Ascending aorta (tissue), 2 donors: ENCODE data around the gene BOD1. TPM values are rescaled to one million over a fixed set of nuclear protein-coding genes. Genes with fewer than 3 reads are reported as not detected.

Experiments used
- DNase-seq, 2 donors: peaks; one replicate each; pipeline ENCODE4 v3.0.0-alpha.2; 2019; ENCODE audit warnings: low spot score in 2 of 2
- H3K27ac ChIP-seq, 2 donors: fragments of 200-600 bp; sonication (generic); one replicate each; pipeline ENCODE4 v1.5.1; 2016 to 2017; ENCODE audit warnings: mild to moderate bottlenecking in 1 of 2
- H3K27me3 ChIP-seq: fragments of 200-600 bp; sonication (generic); one replicate; pipeline ENCODE4 v1.5.1; 2017
- H3K36me3 ChIP-seq, 2 donors: fragments of 200-600 bp; sonication (generic); one replicate each; pipeline ENCODE4 v1.5.1; 2016
- H3K4me1 ChIP-seq, 2 donors: fragments of 200-600 bp; sonication (generic); one replicate each; pipeline ENCODE4 v1.5.1; 2016 to 2017; ENCODE audit warnings: mild to moderate bottlenecking in 1 of 2
- H3K4me3 ChIP-seq, 2 donors: fragments of 200-600 bp; sonication (generic); one replicate each; pipeline ENCODE4 v1.5.1; 2016 to 2017; ENCODE audit warnings: mild to moderate bottlenecking in 1 of 2
- H3K9me3 ChIP-seq, 2 donors: fragments of 200-600 bp; sonication (generic); one replicate each; pipeline ENCODE4 v1.5.1; 2016
- CTCF ChIP-seq, 3 experiments: fragments of 200-600 bp in 2 of 3; fragments of 450-650 bp in 1 of 3; sonication (generic) in 2 of 3; IDR thresholded peaks; one replicate each; pipeline ENCODE4 v1.5.1; 2016 to 2019; ENCODE audit warnings: antibody characterized with exemption in 3 of 3, mild to moderate bottlenecking in 1 of 3, moderate library complexity in 1 of 3
- intact Hi-C: fragments of 100-400 bp; cut with DNase I; formaldehyde crosslinking; loops from one replicate; pipeline ENCODE4 v1.15.1; 2023
- total RNA-seq: library from RNA; depleted of rRNA; stranded (reverse); fragments of >200 nt; gene quantifications from one replicate; pipeline ENCODE4 v1.1.0, GENCODE V29; 2016

Gene BOD1
- total RNA-seq, 1 donor from 2014 or later = 60.5 TPM

- H3K9me3 ChIP-seq = peaks cover 0 to under 1% of the 10 kb centered on the region in 2 donors
- TF ChIP-seq CTCF (IDR thresholded peaks at IDR 0.05) = no peak
- DNase-seq = no peak
- no peak overlapping the region for H3K4me3 ChIP-seq
- no peaks in the 10 kb centered on the region for H3K27me3 ChIP-seq
- intact Hi-C loops = no loop called here
- H3K4me1 ChIP-seq = no peaks in the 10 kb centered on the region
- H3K36me3 ChIP-seq = no peaks in the 10 kb centered on the region
- no peak overlapping the region for H3K27ac ChIP-seq
These were observed 17.8 kb downstream of the BOD1 start for GRCh38 chr5:173598686-173599085.

- H3K4me3 ChIP-seq = no peak overlapping the region
- H3K36me3 ChIP-seq = no peaks in the 10 kb centered on the region
- no peak overlapping the region for H3K27ac ChIP-seq
- intact Hi-C loops = no loop called here
- H3K27me3 ChIP-seq = no peaks in the 10 kb centered on the region
- no peaks in the 10 kb centered on the region for H3K4me1 ChIP-seq
- DNase-seq = no peak
- no peak for TF ChIP-seq CTCF (IDR thresholded peaks at IDR 0.05)
- peaks cover 13% of the 10 kb centered on the region in 2 donors for H3K9me3 ChIP-seq
These were observed 19.1 kb downstream of the BOD1 start for GRCh38 chr5:173597304-173597703.

- no peak for DNase-seq
- Histone ChIP-seq H3K4me3 (no peak overlapping the region), H3K27ac (no peak overlapping the region), H3K36me3 (no peaks in the 10 kb centered on the region), H3K27me3 (no peaks in the 10 kb centered on the region), H3K9me3 (peaks cover 16 to 17% of the 10 kb centered on the region in 2 donors), H3K4me1 (no peaks in the 10 kb centered on the region)
- intact Hi-C loops = no loop called here
- TF ChIP-seq CTCF (IDR thresholded peaks at IDR 0.05) = no peak
These were observed 20.6 kb downstream of the BOD1 start for GRCh38 chr5:173595841-173596240.

- no peak for DNase-seq
- intact Hi-C loops = no loop called here
These were observed 22.4 kb downstream of the BOD1 start for GRCh38 chr5:173594061-173594460.

GRCh38 chr5:173592050-173592669 is 24.3 kb downstream of the BOD1 start:
- H3K27ac ChIP-seq = no peak overlapping the region
- H3K27me3 ChIP-seq = no peaks in the 10 kb centered on the region
- DNase-seq = no peak
- H3K9me3 ChIP-seq = peaks cover 16 to 17% of the 10 kb centered on the region in 2 donors
- no peak overlapping the region for H3K4me3 ChIP-seq
- H3K4me1 ChIP-seq = peaks cover 0 to 6% of the 10 kb centered on the region in 2 donors
- peak in 2 of 3 experiments; percentile 16 to 32 for TF ChIP-seq CTCF (IDR thresholded peaks at IDR 0.05)
- H3K36me3 ChIP-seq = no peaks in the 10 kb centered on the region
- intact Hi-C loops = no loop called here

More at GRCh38 chr5:173594061-173594460, 22.4 kb downstream of the BOD1 start:
- H3K4me1 ChIP-seq = peaks cover 0 to 6% of the 10 kb centered on the region in 2 donors
- TF ChIP-seq CTCF (IDR thresholded peaks at IDR 0.05) = no peak
- no peaks in the 10 kb centered on the region for H3K36me3 ChIP-seq
- no peak overlapping the region for H3K4me3 ChIP-seq
- H3K27ac ChIP-seq = no peak overlapping the region
- peaks cover 16 to 17% of the 10 kb centered on the region in 2 donors for H3K9me3 ChIP-seq
- H3K27me3 ChIP-seq = no peaks in the 10 kb centered on the region
